ENCODE results near the gene PLTP.
A peak's percentile ranks its signal among the peaks of the same experiment; 100 is the strongest.

- TF ChIP-seq POLR2AphosphoS5 (IDR thresholded peaks at IDR 0.05; ENCODE audit: low read depth, low read length) (peak; percentile 64), TAF1 (IDR thresholded peaks at IDR 0.05; ENCODE audit: low read depth, low read length) (0 out of 2 replicates have a peak, but pooled peaks have one; percentile 27), POLR2A (IDR thresholded peaks at IDR 0.05; ENCODE audit: low read depth, low read length) (0 out of 2 replicates have a peak, but pooled peaks have one; percentile 14), SPI1 (IDR thresholded peaks at IDR 0.05; ENCODE audit: low read depth, low read length) (no peak), POU2F2 (IDR thresholded peaks at IDR 0.05; ENCODE audit: low read depth, low read length) (peak; percentile 27; the same call in 1 of the 2 replicates)
Measured at GRCh38 chr20:45933266-45934045, 21.5 kb upstream of the PLTP start.

All from GM12891 (cell line).